ENCODE measurements around the gene KIF1B. TPM values are rescaled to one million over a fixed set of nuclear protein-coding genes. Genes with fewer than 3 reads are reported as not detected.

KIF1B gene
- total RNA-seq, 2 experiments from 2014 or later: 7.9 to 9.7 TPM

DNA sequence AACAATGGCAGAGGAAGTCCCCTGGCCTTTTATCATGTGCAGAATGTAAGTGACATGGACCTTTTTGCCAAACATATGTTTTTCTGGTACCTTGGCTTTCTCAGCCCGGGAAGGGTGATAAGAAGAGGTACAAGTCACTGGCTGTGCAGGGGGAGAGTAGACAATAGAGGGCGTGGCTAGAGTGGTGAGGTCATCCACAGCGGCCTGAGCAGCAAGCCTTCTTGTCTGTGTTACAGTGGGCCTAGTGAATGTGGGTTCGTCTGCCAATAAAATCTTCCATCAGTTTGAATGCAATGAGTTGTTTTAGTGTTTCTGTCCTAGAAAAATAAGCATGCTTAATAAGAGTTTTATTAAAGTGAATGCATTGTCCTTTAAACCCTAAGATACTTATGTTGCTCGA is 129.4 kb downstream of the KIF1B start:
- no peak overlapping the region for H3K27ac Mint-ChIP-seq
- H3K9me3 Mint-ChIP-seq: no peaks in the 10 kb centered on the region
- TF ChIP-seq CTCF (IDR thresholded peaks at IDR 0.05): no peak
- Histone ChIP-seq H3K27me3 (ENCODE audit: control insufficient read depth in 1 of 2, insufficient read depth in 2 of 2, low read length in 2 of 2) (no peaks in the 10 kb centered on the region), H3K9me3 (ENCODE audit: control insufficient read depth in 1 of 2, insufficient read depth in 1 of 2, low read length in 2 of 2) (no peaks in the 10 kb centered on the region), H3K27ac (ENCODE audit: low read depth in 1 of 2, low read length in 2 of 2) (no peak overlapping the region), H3K36me3 (ENCODE audit: insufficient read depth, low read length) (peaks cover 24% of the 10 kb centered on the region), H3K4me1 (ENCODE audit: insufficient read depth, low read length) (no peaks in the 10 kb centered on the region), H3K4me3 (ENCODE audit: low read length) (no peak overlapping the region)
- peaks cover 89% of the 10 kb centered on the region for H3K36me3 Mint-ChIP-seq (ENCODE audit: low read depth)
- no peaks in the 10 kb centered on the region for H3K4me1 Mint-ChIP-seq (ENCODE audit: low read depth)
- intact Hi-C loops (cut with DNase I, micrococcal nuclease): loop anchor here in 1 of 2 experiments (5.0 kb wide), 1 partner anchor 128 kb away; the partner anchor contains the start of gene KIF1B
- DNase-seq: no peak
- no peaks in the 10 kb centered on the region for H3K27me3 Mint-ChIP-seq
- H3K4me3 Mint-ChIP-seq: no peak overlapping the region
- CTCF ChIA-PET: no interaction called here
- POLR2A ChIA-PET: no interaction called here
- no peak for ATAC-seq (ENCODE audit: poor library complexity)

- Histone ChIP-seq H3K4me3 (ENCODE audit: low read length) (no peak overlapping the region), H3K9me3 (ENCODE audit: control insufficient read depth in 1 of 2, insufficient read depth in 1 of 2, low read length in 2 of 2) (no peaks in the 10 kb centered on the region), H3K4me1 (ENCODE audit: insufficient read depth, low read length) (no peaks in the 10 kb centered on the region), H3K27me3 (ENCODE audit: control insufficient read depth in 1 of 2, insufficient read depth in 2 of 2, low read length in 2 of 2) (no peaks in the 10 kb centered on the region), H3K27ac (ENCODE audit: low read depth in 1 of 2, low read length in 2 of 2) (no peak overlapping the region), H3K36me3 (ENCODE audit: insufficient read depth, low read length) (peaks cover 24% of the 10 kb centered on the region)
- ChIA-PET CTCF (no interaction called here), POLR2A (interaction anchor here (0.7 kb wide), 1 partner anchor 1224 kb away, joined by 3 read pairs; no protein-coding TSS in a partner anchor)
- Mint-ChIP-seq H3K9me3 (no peaks in the 10 kb centered on the region), H3K36me3 (ENCODE audit: low read depth) (peaks cover 90% of the 10 kb centered on the region), H3K27me3 (no peaks in the 10 kb centered on the region), H3K27ac (no peak overlapping the region), H3K4me3 (no peak overlapping the region), H3K4me1 (ENCODE audit: low read depth) (no peaks in the 10 kb centered on the region)
- DNase-seq: no peak
- no peak for ATAC-seq (ENCODE audit: poor library complexity)
- intact Hi-C loops (cut with DNase I, micrococcal nuclease): no loop called here
- TF ChIP-seq CTCF (IDR thresholded peaks at IDR 0.05): no peak
Measured at GRCh38 chr1:10340930-10341590, 130.7 kb downstream of the KIF1B start.

- peaks cover 70% of the 10 kb centered on the region for H3K36me3 Mint-ChIP-seq (ENCODE audit: low read depth)
- H3K4me1 ChIP-seq (ENCODE audit: insufficient read depth, low read length): no peaks in the 10 kb centered on the region
- H3K36me3 ChIP-seq (ENCODE audit: insufficient read depth, low read length): peaks cover 7% of the 10 kb centered on the region
- no peak overlapping the region for H3K4me3 ChIP-seq (ENCODE audit: low read length)
- H3K4me3 Mint-ChIP-seq: no peak overlapping the region
- TF ChIP-seq CTCF (IDR thresholded peaks at IDR 0.05): no peak
- no peaks in the 10 kb centered on the region for H3K9me3 ChIP-seq (ENCODE audit: control insufficient read depth in 1 of 2, insufficient read depth in 1 of 2, low read length in 2 of 2)
- H3K4me1 Mint-ChIP-seq (ENCODE audit: low read depth): no peaks in the 10 kb centered on the region
- intact Hi-C loops (cut with DNase I, micrococcal nuclease): no loop called here
- POLR2A ChIA-PET: no interaction called here
- no peaks in the 10 kb centered on the region for H3K9me3 Mint-ChIP-seq
- CTCF ChIA-PET: no interaction called here
- no peak overlapping the region for H3K27ac ChIP-seq (ENCODE audit: low read depth in 1 of 2, low read length in 2 of 2)
- H3K27ac Mint-ChIP-seq: no peak overlapping the region
- no peak for DNase-seq
- no peaks in the 10 kb centered on the region for H3K27me3 ChIP-seq (ENCODE audit: control insufficient read depth in 1 of 2, insufficient read depth in 2 of 2, low read length in 2 of 2)
- no peaks in the 10 kb centered on the region for H3K27me3 Mint-ChIP-seq
- no peak for ATAC-seq (ENCODE audit: poor library complexity)
Measured at GRCh38 chr1:10347109-10347508, 136.7 kb downstream of the KIF1B start.
